ENCODE results near the gene NFATC3. TPM values are rescaled to one million over a fixed set of nuclear protein-coding genes. Genes with fewer than 3 reads are reported as not detected.

Gene NFATC3
- polyA plus RNA-seq, 1 experiment = 16.7 TPM

- no peaks in the 10 kb centered on the region for H3K9me3 ChIP-seq (ENCODE audit: control insufficient read depth, insufficient read depth, low read length)
- no peak for DNase-seq (ENCODE audit: low read depth, low spot score)
- no peak overlapping the region for H3K4me3 ChIP-seq (ENCODE audit: low read depth, low read length)
- no peak overlapping the region for H3K27ac ChIP-seq (ENCODE audit: low read depth, low read length)
- ChIA-PET POLR2A (no interaction called here), CTCF (interaction anchor here (0.7 kb wide), 1 partner anchor 59 kb away, joined by 4 read pairs; no protein-coding TSS in a partner anchor)
- no peak for TF ChIP-seq CTCF (IDR thresholded peaks at IDR 0.05; ENCODE audit: low read depth, low read length)
- no peaks in the 10 kb centered on the region for H3K27me3 ChIP-seq (ENCODE audit: control insufficient read depth, insufficient read depth, low read length)
Measured at GRCh38 chr16:68068926-68069325, 16.2 kb upstream of the NFATC3 start.

GRCh38 chr16:68069511-68070248, 15.5 kb upstream of the NFATC3 start:
- Histone ChIP-seq H3K27me3 (ENCODE audit: control insufficient read depth, insufficient read depth, low read length) (no peaks in the 10 kb centered on the region), H3K4me3 (ENCODE audit: low read depth, low read length) (no peak overlapping the region), H3K9me3 (ENCODE audit: control insufficient read depth, insufficient read depth, low read length) (no peaks in the 10 kb centered on the region), H3K27ac (ENCODE audit: low read depth, low read length) (no peak overlapping the region)
- CTCF ChIA-PET = interaction anchor here (2.0 kb wide), 1 partner anchor 29 kb away, joined by 6 read pairs; no protein-coding TSS in a partner anchor
- no peak for TF ChIP-seq CTCF (IDR thresholded peaks at IDR 0.05; ENCODE audit: low read depth, low read length)
- POLR2A ChIA-PET = no interaction called here
- no peak for DNase-seq (ENCODE audit: low read depth, low spot score)

GRCh38 chr16:68070249-68070730, 14.9 kb upstream of the NFATC3 start:
- Histone ChIP-seq H3K4me3 (ENCODE audit: low read depth, low read length) (no peak overlapping the region), H3K9me3 (ENCODE audit: control insufficient read depth, insufficient read depth, low read length) (no peaks in the 10 kb centered on the region), H3K27ac (ENCODE audit: low read depth, low read length) (no peak overlapping the region), H3K27me3 (ENCODE audit: control insufficient read depth, insufficient read depth, low read length) (no peaks in the 10 kb centered on the region)
- DNase-seq (ENCODE audit: low read depth, low spot score) = no peak
- ChIA-PET POLR2A (no interaction called here), CTCF (interaction anchor here (2.0 to 2.2 kb wide), 2 partner anchors 30 to 160 kb away, joined by 6 to 9 read pairs; no protein-coding TSS in a partner anchor)
- TF ChIP-seq CTCF (IDR thresholded peaks at IDR 0.05; ENCODE audit: low read depth, low read length) = no peak

GRCh38 chr16:68070806-68071517, 14.2 kb upstream of the NFATC3 start:
- no peak overlapping the region for H3K4me3 ChIP-seq (ENCODE audit: low read depth, low read length)
- H3K9me3 ChIP-seq (ENCODE audit: control insufficient read depth, insufficient read depth, low read length) = no peaks in the 10 kb centered on the region
- ChIA-PET POLR2A (interaction anchor here (0.6 kb wide), 1 partner anchor 197 kb away, joined by 3 read pairs; no protein-coding TSS in a partner anchor), CTCF (interaction anchor here (0.6 to 2.2 kb wide), 5 partner anchors 13 to 258 kb away, joined by 3 to 9 read pairs (median 3); no protein-coding TSS in a partner anchor)
- no peak for DNase-seq (ENCODE audit: low read depth, low spot score)
- H3K27ac ChIP-seq (ENCODE audit: low read depth, low read length) = no peak overlapping the region
- H3K27me3 ChIP-seq (ENCODE audit: control insufficient read depth, insufficient read depth, low read length) = no peaks in the 10 kb centered on the region
- no peak for TF ChIP-seq CTCF (IDR thresholded peaks at IDR 0.05; ENCODE audit: low read depth, low read length)
